ENCODE measurements around the gene RSPH1. TPM values are rescaled to one million over a fixed set of nuclear protein-coding genes. Genes with fewer than 3 reads are reported as not detected.

Gene RSPH1
- total RNA-seq, 1 experiment from 2014 or later: 0.31 TPM

DNA sequence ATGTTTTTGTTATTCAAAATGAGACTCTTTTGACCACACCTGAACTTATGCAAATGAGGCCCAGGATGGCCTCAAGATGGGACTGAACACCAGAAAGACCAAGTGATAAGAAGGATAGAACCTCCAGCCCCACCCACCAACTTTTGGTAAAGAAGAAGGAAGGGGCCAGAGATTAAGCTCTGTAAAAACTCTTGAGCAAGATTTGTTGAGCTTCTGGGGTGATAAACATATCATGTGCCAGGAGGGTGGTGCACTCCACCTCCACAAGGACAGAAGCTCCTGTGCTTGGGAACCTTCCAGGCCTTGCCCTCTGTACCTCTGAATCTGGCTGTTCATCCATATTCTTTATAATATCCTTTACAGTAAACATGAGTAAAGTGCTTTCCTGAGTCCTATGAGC lies 5.3 kb downstream of the RSPH1 start:
- H2BK5ac ChIP-seq (ENCODE audit: insufficient read length, low read length): no peak overlapping the region
- no peaks in the 10 kb centered on the region for H3K79me1 ChIP-seq (ENCODE audit: insufficient read depth, low read depth, low read length, poor library complexity, severe bottlenecking)
- no peaks in the 10 kb centered on the region for H3K27me3 ChIP-seq (ENCODE audit: insufficient read depth, low read length)
- peaks cover 26% of the 10 kb centered on the region for H3K27me3 Mint-ChIP-seq (ENCODE audit: low read depth)
- H3K4me2 ChIP-seq (ENCODE audit: insufficient read depth, insufficient read length, low read length): no peak overlapping the region
- no peak overlapping the region for H2BK12ac ChIP-seq (ENCODE audit: insufficient read length, low read depth, low read length)
- H3K18ac ChIP-seq (ENCODE audit: insufficient read length, low read depth, low read length): no peak overlapping the region
- H2BK15ac ChIP-seq (ENCODE audit: low read depth, low read length): no peak overlapping the region
- H4K20me1 ChIP-seq (ENCODE audit: control insufficient read depth, insufficient read depth, insufficient read length): no peaks in the 10 kb centered on the region
- no peak overlapping the region for H3T11ph ChIP-seq (ENCODE audit: low read length)
- no peak overlapping the region for H3K4me3 Mint-ChIP-seq
- H3K56ac ChIP-seq (ENCODE audit: insufficient read length, low read depth, low read length): no peak overlapping the region
- H3K9me3 ChIP-seq (ENCODE audit: control insufficient read depth, low read depth, low read length): no peaks in the 10 kb centered on the region
- TF ChIP-seq, protein P1, sequence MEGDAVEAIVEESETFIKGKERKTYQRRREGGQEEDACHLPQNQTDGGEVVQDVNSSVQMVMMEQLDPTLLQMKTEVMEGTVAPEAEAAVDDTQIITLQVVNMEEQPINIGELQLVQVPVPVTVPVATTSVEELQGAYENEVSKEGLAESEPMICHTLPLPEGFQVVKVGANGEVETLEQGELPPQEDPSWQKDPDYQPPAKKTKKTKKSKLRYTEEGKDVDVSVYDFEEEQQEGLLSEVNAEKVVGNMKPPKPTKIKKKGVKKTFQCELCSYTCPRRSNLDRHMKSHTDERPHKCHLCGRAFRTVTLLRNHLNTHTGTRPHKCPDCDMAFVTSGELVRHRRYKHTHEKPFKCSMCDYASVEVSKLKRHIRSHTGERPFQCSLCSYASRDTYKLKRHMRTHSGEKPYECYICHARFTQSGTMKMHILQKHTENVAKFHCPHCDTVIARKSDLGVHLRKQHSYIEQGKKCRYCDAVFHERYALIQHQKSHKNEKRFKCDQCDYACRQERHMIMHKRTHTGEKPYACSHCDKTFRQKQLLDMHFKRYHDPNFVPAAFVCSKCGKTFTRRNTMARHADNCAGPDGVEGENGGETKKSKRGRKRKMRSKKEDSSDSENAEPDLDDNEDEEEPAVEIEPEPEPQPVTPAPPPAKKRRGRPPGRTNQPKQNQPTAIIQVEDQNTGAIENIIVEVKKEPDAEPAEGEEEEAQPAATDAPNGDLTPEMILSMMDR (conservative IDR thresholded peaks at IDR 0.05): no peak
- H2BK120ac ChIP-seq (ENCODE audit: low read depth, low read length, poor library complexity, severe bottlenecking): no peak overlapping the region
- H3K9me3 Mint-ChIP-seq: no peaks in the 10 kb centered on the region
- no peak overlapping the region for H3K9ac ChIP-seq (ENCODE audit: extremely low read depth, insufficient read length, low read length)
- H3K79me2 ChIP-seq (ENCODE audit: insufficient read depth, low read length): no peaks in the 10 kb centered on the region
- no peak overlapping the region for H3K23ac ChIP-seq (ENCODE audit: insufficient read length, low read depth, low read length)
- peaks cover 3% of the 10 kb centered on the region for H3K23me2 ChIP-seq (ENCODE audit: insufficient read length, low read depth, low read length, poor library complexity, severe bottlenecking)
- no peak overlapping the region for H4K91ac ChIP-seq (ENCODE audit: insufficient read length, low read depth, low read length)
- H3K27ac Mint-ChIP-seq: no peak overlapping the region
- no peak overlapping the region for H3K14ac ChIP-seq (ENCODE audit: insufficient read depth, low read length)
- H4K5ac ChIP-seq (ENCODE audit: insufficient read length, low read depth, low read length): no peak overlapping the region
- H2AK5ac ChIP-seq (ENCODE audit: insufficient read length, low read length): no peak overlapping the region
- H3K36me3 Mint-ChIP-seq (ENCODE audit: insufficient read depth in 1 of 3, low read depth in 3 of 3): no peaks in the 10 kb centered on the region
- no peaks in the 10 kb centered on the region; the same call in 1 of the 2 replicates for H3K4me1 ChIP-seq (ENCODE audit: insufficient read depth, low read length)
- DNase-seq: no peak
- no peak overlapping the region for H2BK20ac ChIP-seq (ENCODE audit: low read depth, low read length, poor library complexity, severe bottlenecking)
- H4K8ac ChIP-seq (replicated peaks; ENCODE audit: insufficient read length, low read depth, low read length): no peak overlapping the region
- H3K4ac ChIP-seq (ENCODE audit: low read depth, low read length): no peak overlapping the region
- peaks cover 9 to 15% of the 10 kb centered on the region in 2 experiments for H3K4me1 Mint-ChIP-seq
- no peak overlapping the region for H2AFZ ChIP-seq (ENCODE audit: low read length)
- H3K27ac ChIP-seq (ENCODE audit: insufficient read length, low read depth, low read length): no peak overlapping the region

All from H9 (cell line).